Measurements from ENCODE around the gene CLASP1. TPM values are rescaled to one million over a fixed set of nuclear protein-coding genes. Genes with fewer than 3 reads are reported as not detected.
"Not testable (repeated sequence)": the region's sequence is repeated elsewhere in the genome, so short reads cannot be mapped to it uniquely, and the experiment has no call there.

Gene CLASP1
- total RNA-seq, 1 donor from 2014 or later = 51.4 TPM

GRCh38 chr2:121617042-121617599, 32.1 kb downstream of the CLASP1 start:
- DNase-seq (ENCODE audit: low spot score) = no peak

- DNase-seq (ENCODE audit: low spot score) = no peak
These were observed 35.5 kb downstream of the CLASP1 start for GRCh38 chr2:121613774-121614173.

- DNase-seq (ENCODE audit: low spot score) = no peak
These were observed 36.1 kb downstream of the CLASP1 start for GRCh38 chr2:121613152-121613551.

- no peak for DNase-seq (ENCODE audit: low spot score)
These were observed 37.2 kb downstream of the CLASP1 start for GRCh38 chr2:121611730-121612705.

GRCh38 chr2:121611048-121611649, 38.1 kb downstream of the CLASP1 start:
- not testable (repeated sequence) for DNase-seq (ENCODE audit: low spot score)

- not testable (repeated sequence) for DNase-seq (ENCODE audit: low spot score)
These were observed 38.8 kb downstream of the CLASP1 start for GRCh38 chr2:121610487-121610874.

- DNase-seq (ENCODE audit: low spot score) = no peak
These were observed 40.3 kb downstream of the CLASP1 start for GRCh38 chr2:121608967-121609366.

GRCh38 chr2:121608367-121608766, 40.9 kb downstream of the CLASP1 start:
- no peak for DNase-seq (ENCODE audit: low spot score)

- no peak for DNase-seq (ENCODE audit: low spot score)
These were observed 43.2 kb downstream of the CLASP1 start for GRCh38 chr2:121605820-121606733.

GRCh38 chr2:121603185-121603584, 46.1 kb downstream of the CLASP1 start:
- DNase-seq (ENCODE audit: low spot score) = no peak

- no peak for DNase-seq (ENCODE audit: low spot score)
These were observed 49.2 kb downstream of the CLASP1 start for GRCh38 chr2:121599963-121600651.

GRCh38 chr2:121598087-121598486, 51.2 kb downstream of the CLASP1 start:
- DNase-seq (ENCODE audit: low spot score) = no peak

GRCh38 chr2:121596221-121597080, 52.8 kb downstream of the CLASP1 start:
- peak; percentile 14 for DNase-seq (ENCODE audit: low spot score)

- DNase-seq (ENCODE audit: low spot score) = no peak
These were observed 54.0 kb downstream of the CLASP1 start for GRCh38 chr2:121595012-121595891.

- DNase-seq (ENCODE audit: low spot score) = no peak
These were observed 58.1 kb downstream of the CLASP1 start for GRCh38 chr2:121591199-121591598.

GRCh38 chr2:121588357-121588756, 60.9 kb downstream of the CLASP1 start:
- DNase-seq (ENCODE audit: low spot score) = no peak

GRCh38 chr2:121587131-121587530, 62.1 kb downstream of the CLASP1 start:
- DNase-seq (ENCODE audit: low spot score) = no peak

- DNase-seq (ENCODE audit: low spot score) = no peak
These were observed 64.5 kb downstream of the CLASP1 start for GRCh38 chr2:121584741-121585140.

- no peak for DNase-seq (ENCODE audit: low spot score)
These were observed 65.7 kb downstream of the CLASP1 start for GRCh38 chr2:121583555-121583954.
